Colonic mucosa (tissue), 4 donors: Measurements from ENCODE around the gene MED13L. TPM values are rescaled to one million over a fixed set of nuclear protein-coding genes. Genes with fewer than 3 reads are reported as not detected.

Experiments used
- DNase-seq: peaks from one replicate; pipeline ENCODE4 v3.0.0-alpha.2; 2020
- H3K27ac ChIP-seq: fragments of 200-600 bp; one replicate; pipeline ENCODE4 v1.8.0; 2021
- H3K27me3 ChIP-seq: fragments of 200-600 bp; one replicate; pipeline ENCODE4 v1.8.0; 2021
- H3K36me3 ChIP-seq: fragments of 200-600 bp; one replicate; pipeline ENCODE4 v1.8.0; 2021
- H3K4me1 ChIP-seq: fragments of 200-600 bp; one replicate; pipeline ENCODE4 v1.8.0; 2021; ENCODE audit warnings: mild to moderate bottlenecking
- H3K4me3 ChIP-seq: fragments of 200-600 bp; one replicate; pipeline ENCODE4 v1.8.0; 2021
- H3K9ac ChIP-seq, 2 donors: one replicate each; pipeline ENCODE4 v1.7.0; 2013; ENCODE audit warnings: control low read depth in 2 of 2, low read depth in 2 of 2, low read length in 2 of 2
- H3K9me3 ChIP-seq: fragments of 200-600 bp; one replicate; pipeline ENCODE4 v1.8.0; 2021
- CTCF ChIP-seq: fragments of 200-600 bp; IDR thresholded peaks from one replicate; pipeline ENCODE4 v1.8.0; 2022; ENCODE audit warnings: antibody characterized with exemption, mild to moderate bottlenecking
- intact Hi-C: fragments of 100-400 bp; cut with DNase I; formaldehyde crosslinking; loops from one replicate; pipeline ENCODE4 v1.14.1; 2022
- total RNA-seq, 2 donors: library from RNA; stranded (reverse); fragmentation: NEBNext Ultra II Directional in 1 of 2; extraction: Animal tissue kit (Norgen Biotek cat#: 25700) in 1 of 2; gene quantifications; one replicate each; pipeline ENCODE4 v1.2.1, GENCODE V29; 2021
- donor health status: healthy.
- donor health status: DM: no; HTN: no; CAD: no.
- donor health status: DM: no; HTN: no; CAD: no.

MED13L gene
- total RNA-seq, 2 donors from 2014 or later = 73.8 to 92.6 TPM

- no peak for DNase-seq
- no peak for TF ChIP-seq CTCF
- no peak overlapping the region for H3K4me3 ChIP-seq
- no peak overlapping the region for H3K9ac ChIP-seq
- H3K36me3 ChIP-seq = no peaks in the 10 kb centered on the region
- no peaks in the 10 kb centered on the region for H3K27me3 ChIP-seq
- no peak overlapping the region for H3K27ac ChIP-seq
- no peaks in the 10 kb centered on the region for H3K4me1 ChIP-seq
- intact Hi-C loops = no loop called here
- H3K9me3 ChIP-seq = no peaks in the 10 kb centered on the region
These were observed 326.5 kb downstream of the MED13L start for GRCh38 chr12:115950959-115951358.

- H3K4me3 ChIP-seq = no peak overlapping the region
- intact Hi-C loops = no loop called here
- no peaks in the 10 kb centered on the region for H3K36me3 ChIP-seq
- TF ChIP-seq CTCF = no peak
- H3K27me3 ChIP-seq = no peaks in the 10 kb centered on the region
- H3K9ac ChIP-seq = no peak overlapping the region
- DNase-seq = no peak
- no peaks in the 10 kb centered on the region for H3K4me1 ChIP-seq
- no peaks in the 10 kb centered on the region for H3K9me3 ChIP-seq
- H3K27ac ChIP-seq = no peak overlapping the region
These were observed 327.8 kb downstream of the MED13L start for GRCh38 chr12:115949675-115950074.

GRCh38 chr12:115947696-115948062, 329.8 kb downstream of the MED13L start:
- no peak overlapping the region for H3K4me3 ChIP-seq
- no peaks in the 10 kb centered on the region for H3K9me3 ChIP-seq
- no peak for TF ChIP-seq CTCF
- H3K4me1 ChIP-seq = no peaks in the 10 kb centered on the region
- intact Hi-C loops = no loop called here
- H3K36me3 ChIP-seq = no peaks in the 10 kb centered on the region
- no peak overlapping the region for H3K27ac ChIP-seq
- no peaks in the 10 kb centered on the region for H3K27me3 ChIP-seq
- no peak for DNase-seq
- H3K9ac ChIP-seq = no peak overlapping the region

GRCh38 chr12:115946867-115947695, 330.4 kb downstream of the MED13L start:
- no peak overlapping the region for H3K27ac ChIP-seq
- no peaks in the 10 kb centered on the region for H3K9me3 ChIP-seq
- no peaks in the 10 kb centered on the region for H3K4me1 ChIP-seq
- DNase-seq = no peak
- TF ChIP-seq CTCF = no peak
- H3K9ac ChIP-seq = no peak overlapping the region
- no peaks in the 10 kb centered on the region for H3K27me3 ChIP-seq
- intact Hi-C loops = no loop called here
- H3K4me3 ChIP-seq = no peak overlapping the region
- H3K36me3 ChIP-seq = no peaks in the 10 kb centered on the region

GRCh38 chr12:115946092-115946491, 331.4 kb downstream of the MED13L start:
- H3K4me1 ChIP-seq = no peaks in the 10 kb centered on the region
- H3K4me3 ChIP-seq = no peak overlapping the region
- no peak overlapping the region for H3K27ac ChIP-seq
- intact Hi-C loops = no loop called here
- no peaks in the 10 kb centered on the region for H3K9me3 ChIP-seq
- H3K9ac ChIP-seq = no peak overlapping the region
- no peaks in the 10 kb centered on the region for H3K36me3 ChIP-seq
- no peak for DNase-seq
- H3K27me3 ChIP-seq = no peaks in the 10 kb centered on the region
- TF ChIP-seq CTCF = no peak
